K562 (cell line): ENCODE results near the gene PRCC. TPM values are rescaled to one million over a fixed set of nuclear protein-coding genes. Genes with fewer than 3 reads are reported as not detected.

Source experiments
- ASH1L ChIP-seq: fragments of 450-650 bp; IDR thresholded peaks from 2 replicates; pipeline ENCODE4 v1.6.1; 2018; ENCODE audit warnings: borderline replicate concordance, mild to moderate bottlenecking, low read depth; ENCODE audit not compliant: partially characterized antibody
- CBX1 ChIP-seq: sonication (generic); IDR thresholded peaks from 2 replicates; pipeline ENCODE4 v1.6.1; 2016; ENCODE audit warnings: antibody characterized with exemption, low read depth, mild to moderate bottlenecking
- HCFC1 ChIP-seq: IDR thresholded peaks from 2 replicates; pipeline ENCODE4 v1.6.1; 2012; ENCODE audit warnings: low read depth, low read length, improper control_type of control experiment
- LCOR ChIP-seq: sonication (generic); formaldehyde crosslinking; IDR thresholded peaks from 2 replicates; pipeline ENCODE4 v1.8.0; 2022; ENCODE audit warnings: mild to moderate bottlenecking, missing genetic modification reagents
- MCM2 ChIP-seq: fragments of 450-650 bp; IDR thresholded peaks from 2 replicates; pipeline ENCODE4 v1.6.1; 2017; ENCODE audit warnings: low read depth, mild to moderate bottlenecking
- MCM7 ChIP-seq, 2 experiments: fragments of 450-650 bp; IDR thresholded peaks; 2 replicates each; pipeline ENCODE4 v1.6.1; 2016 to 2018
- MTA2 ChIP-seq: fragments of 450-650 bp; IDR thresholded peaks from 2 replicates; pipeline ENCODE4 v1.6.1; 2016; ENCODE audit warnings: low read depth
- MTA3 ChIP-seq: fragments of 450-650 bp; formaldehyde crosslinking; IDR thresholded peaks from 2 replicates; pipeline ENCODE4 v1.6.1; 2017; ENCODE audit warnings: mild to moderate bottlenecking, borderline replicate concordance
- NONO ChIP-seq, 2 experiments: fragments of 200-400 bp in 1 of 2; fragments of 450-650 bp in 1 of 2; formaldehyde crosslinking in 1 of 2; IDR thresholded peaks; 2 replicates each; pipeline ENCODE4 v1.6.1; 2017; ENCODE audit warnings: low read depth in 2 of 2, mild to moderate bottlenecking in 2 of 2, moderate library complexity in 2 of 2, low read length in 1 of 2
- NR4A1 ChIP-seq, 2 experiments: fragments of 250-450 bp in 1 of 2; fragments of 450-650 bp in 1 of 2; sonication (Bioruptor Pico) in 1 of 2; IDR thresholded peaks; 2 replicates each; pipeline versions ENCODE4 v1.4.0 to v1.6.1; 2016 to 2020; ENCODE audit warnings: mild to moderate bottlenecking in 2 of 2, missing compliant biosample characterization in 1 of 2, missing genetic modification characterization in 1 of 2, moderate library complexity in 1 of 2
- SETDB1 ChIP-seq: IDR thresholded peaks from one replicate; pipeline ENCODE4 v1.6.1; 2012; ENCODE audit warnings: low read length, control low read depth, inconsistent platforms
- SMAD4 ChIP-seq: fragments of 250-450 bp; sonication (Bioruptor Pico); conservative IDR thresholded peaks from 2 replicates; pipeline ENCODE4 v1.8.0; 2021; ENCODE audit warnings: inconsistent platforms, mild to moderate bottlenecking, moderate library complexity
- SRSF1 ChIP-seq: fragments of 200-400 bp; formaldehyde crosslinking; IDR thresholded peaks from 2 replicates; pipeline ENCODE4 v1.6.1; 2017; ENCODE audit warnings: mild to moderate bottlenecking, low read depth, low read length, moderate library complexity
- polyA plus RNA-seq, 8 experiments: library from polyadenylated mRNA; depleted of rRNA in 4 of 8; stranded (reverse) in 5 of 8; unstranded in 3 of 8; fragments of >200 nt; fragmentation: Nextera tagmentation in 2 of 8; fragmentation: Illumina TruSeq in 1 of 8; extraction: Ambion mirVana in 2 of 8; extraction: Trizol in 1 of 8; gene quantifications; 2 replicates each; pipeline versions ENCODE4 v1.2.1 to v1.2.3, GENCODE V29; 2011 to 2014; ENCODE audit warnings: inconsistent platforms in 1 of 8, missing spikeins in 1 of 8
- total RNA-seq, 7 experiments: library from RNA; depleted of rRNA in 6 of 7; stranded (reverse); fragments of >200 nt in 6 of 7; fragmentation: Illumina TruSeq in 2 of 7; extraction: Trizol in 2 of 7; gene quantifications; 2 replicates each; pipeline versions ENCODE4 v1.2.1 to v1.2.3, GENCODE V29; 2011 to 2021; ENCODE audit warnings: low replicate concordance in 1 of 7
- TF ChIP-seq, protein P1 (sequence below): fragments of 450-650 bp; IDR thresholded peaks from 2 replicates; pipeline ENCODE4 v1.6.1; 2017; ENCODE audit warnings: antibody characterized with exemption, mild to moderate bottlenecking
- TF ChIP-seq, protein P2 (sequence below): sonication (generic); formaldehyde crosslinking; IDR thresholded peaks from 2 replicates; pipeline ENCODE4 v1.8.0; 2022; ENCODE audit warnings: missing genetic modification reagents, mild to moderate bottlenecking, borderline replicate concordance
- TF ChIP-seq, protein P3 (sequence below), 2 experiments: fragments of 200-800 bp in 1 of 2; sonication (Bioruptor generic) in 1 of 2; sonication (generic) in 1 of 2; formaldehyde crosslinking in 1 of 2; IDR thresholded peaks in 1 of 2; conservative IDR thresholded peaks in 1 of 2; 2 replicates each; pipeline versions ENCODE4 v1.5.0 to v1.6.1; 2016 to 2020; ENCODE audit warnings: missing compliant biosample characterization in 1 of 2, missing genetic modification characterization in 1 of 2, missing genetic modification reagents in 1 of 2
- TF ChIP-seq, protein P4 (sequence below): fragments of 250-450 bp; sonication (Bioruptor Pico); IDR thresholded peaks from 2 replicates; pipeline ENCODE4 v1.8.0; 2022; ENCODE audit warnings: inconsistent platforms

Gene PRCC
- total and polyA plus RNA-seq, 9 of the 15 experiments (the other 6 are each of a cell fraction or from before 2014, with no cell fraction given), result 23.9 to 201 (median 41.1) TPM

DNA sequence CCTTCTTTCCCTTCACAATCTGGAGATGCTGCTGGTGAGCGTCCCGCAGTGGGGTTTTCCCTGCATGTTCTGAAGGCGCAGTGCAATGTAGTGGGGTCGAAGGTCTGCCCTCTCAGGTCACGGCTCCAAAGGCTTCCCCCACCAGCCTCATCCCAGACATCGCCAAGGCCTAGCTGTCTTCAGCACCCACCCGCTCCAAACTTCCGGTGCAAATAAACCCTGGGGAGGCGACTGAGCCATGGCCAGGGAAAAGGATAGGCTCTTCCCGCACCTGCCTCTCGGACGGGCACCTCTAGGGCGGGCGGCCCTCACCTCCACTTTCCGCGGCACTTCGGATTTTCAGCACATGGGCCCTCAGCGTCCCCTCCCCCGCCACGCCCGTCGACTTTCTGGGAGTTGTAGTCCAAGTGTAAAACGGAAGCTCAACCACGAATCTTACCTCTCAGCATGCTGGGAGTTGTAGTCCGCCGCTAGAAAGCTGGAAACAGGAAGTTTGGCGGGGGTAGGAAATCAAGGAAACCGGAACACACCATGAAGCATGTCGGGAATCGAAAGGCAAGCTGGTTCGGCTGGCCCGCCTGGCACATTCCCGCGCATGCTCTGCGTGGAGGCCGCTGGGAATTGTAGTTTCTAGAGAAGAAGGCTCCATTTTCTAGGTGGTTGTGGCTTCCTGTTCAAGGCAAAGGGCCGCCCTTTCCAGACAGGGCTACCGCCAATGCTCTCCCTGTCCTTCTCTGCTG lies 26.4 kb upstream of the PRCC start, which contains the start of gene MRPL24 (continued):
- TF ChIP-seq MTA3, result 0 out of 2 replicates have a peak, but pooled peaks have one; percentile 68
- TF ChIP-seq ASH1L, result peak; percentile 87
- no peak for TF ChIP-seq NONO (IDR thresholded peaks at IDR 0.05; ENCODE audit: low read depth in 2 of 2, low read length in 1 of 2)
- TF ChIP-seq, protein P1, sequence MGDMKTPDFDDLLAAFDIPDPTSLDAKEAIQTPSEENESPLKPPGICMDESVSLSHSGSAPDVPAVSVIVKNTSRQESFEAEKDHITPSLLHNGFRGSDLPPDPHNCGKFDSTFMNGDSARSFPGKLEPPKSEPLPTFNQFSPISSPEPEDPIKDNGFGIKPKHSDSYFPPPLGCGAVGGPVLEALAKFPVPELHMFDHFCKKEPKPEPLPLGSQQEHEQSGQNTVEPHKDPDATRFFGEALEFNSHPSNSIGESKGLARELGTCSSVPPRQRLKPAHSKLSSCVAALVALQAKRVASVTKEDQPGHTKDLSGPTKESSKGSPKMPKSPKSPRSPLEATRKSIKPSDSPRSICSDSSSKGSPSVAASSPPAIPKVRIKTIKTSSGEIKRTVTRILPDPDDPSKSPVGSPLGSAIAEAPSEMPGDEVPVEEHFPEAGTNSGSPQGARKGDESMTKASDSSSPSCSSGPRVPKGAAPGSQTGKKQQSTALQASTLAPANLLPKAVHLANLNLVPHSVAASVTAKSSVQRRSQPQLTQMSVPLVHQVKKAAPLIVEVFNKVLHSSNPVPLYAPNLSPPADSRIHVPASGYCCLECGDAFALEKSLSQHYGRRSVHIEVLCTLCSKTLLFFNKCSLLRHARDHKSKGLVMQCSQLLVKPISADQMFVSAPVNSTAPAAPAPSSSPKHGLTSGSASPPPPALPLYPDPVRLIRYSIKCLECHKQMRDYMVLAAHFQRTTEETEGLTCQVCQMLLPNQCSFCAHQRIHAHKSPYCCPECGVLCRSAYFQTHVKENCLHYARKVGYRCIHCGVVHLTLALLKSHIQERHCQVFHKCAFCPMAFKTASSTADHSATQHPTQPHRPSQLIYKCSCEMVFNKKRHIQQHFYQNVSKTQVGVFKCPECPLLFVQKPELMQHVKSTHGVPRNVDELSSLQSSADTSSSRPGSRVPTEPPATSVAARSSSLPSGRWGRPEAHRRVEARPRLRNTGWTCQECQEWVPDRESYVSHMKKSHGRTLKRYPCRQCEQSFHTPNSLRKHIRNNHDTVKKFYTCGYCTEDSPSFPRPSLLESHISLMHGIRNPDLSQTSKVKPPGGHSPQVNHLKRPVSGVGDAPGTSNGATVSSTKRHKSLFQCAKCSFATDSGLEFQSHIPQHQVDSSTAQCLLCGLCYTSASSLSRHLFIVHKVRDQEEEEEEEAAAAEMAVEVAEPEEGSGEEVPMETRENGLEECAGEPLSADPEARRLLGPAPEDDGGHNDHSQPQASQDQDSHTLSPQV, result peak; percentile 83
- TF ChIP-seq SMAD4 (CRISPR knock-in tag), result peak; percentile 17
- TF ChIP-seq MCM2, result no peak
- peak; percentile 55; the same call in 1 of the 2 replicates for TF ChIP-seq LCOR (CRISPR knock-in tag)
- TF ChIP-seq SETDB1, result no peak
- TF ChIP-seq, protein P2, sequence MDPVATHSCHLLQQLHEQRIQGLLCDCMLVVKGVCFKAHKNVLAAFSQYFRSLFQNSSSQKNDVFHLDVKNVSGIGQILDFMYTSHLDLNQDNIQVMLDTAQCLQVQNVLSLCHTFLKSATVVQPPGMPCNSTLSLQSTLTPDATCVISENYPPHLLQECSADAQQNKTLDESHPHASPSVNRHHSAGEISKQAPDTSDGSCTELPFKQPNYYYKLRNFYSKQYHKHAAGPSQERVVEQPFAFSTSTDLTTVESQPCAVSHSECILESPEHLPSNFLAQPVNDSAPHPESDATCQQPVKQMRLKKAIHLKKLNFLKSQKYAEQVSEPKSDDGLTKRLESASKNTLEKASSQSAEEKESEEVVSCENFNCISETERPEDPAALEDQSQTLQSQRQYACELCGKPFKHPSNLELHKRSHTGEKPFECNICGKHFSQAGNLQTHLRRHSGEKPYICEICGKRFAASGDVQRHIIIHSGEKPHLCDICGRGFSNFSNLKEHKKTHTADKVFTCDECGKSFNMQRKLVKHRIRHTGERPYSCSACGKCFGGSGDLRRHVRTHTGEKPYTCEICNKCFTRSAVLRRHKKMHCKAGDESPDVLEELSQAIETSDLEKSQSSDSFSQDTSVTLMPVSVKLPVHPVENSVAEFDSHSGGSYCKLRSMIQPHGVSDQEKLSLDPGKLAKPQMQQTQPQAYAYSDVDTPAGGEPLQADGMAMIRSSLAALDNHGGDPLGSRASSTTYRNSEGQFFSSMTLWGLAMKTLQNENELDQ (CRISPR knock-in tag), result no peak
- TF ChIP-seq, protein P3, sequence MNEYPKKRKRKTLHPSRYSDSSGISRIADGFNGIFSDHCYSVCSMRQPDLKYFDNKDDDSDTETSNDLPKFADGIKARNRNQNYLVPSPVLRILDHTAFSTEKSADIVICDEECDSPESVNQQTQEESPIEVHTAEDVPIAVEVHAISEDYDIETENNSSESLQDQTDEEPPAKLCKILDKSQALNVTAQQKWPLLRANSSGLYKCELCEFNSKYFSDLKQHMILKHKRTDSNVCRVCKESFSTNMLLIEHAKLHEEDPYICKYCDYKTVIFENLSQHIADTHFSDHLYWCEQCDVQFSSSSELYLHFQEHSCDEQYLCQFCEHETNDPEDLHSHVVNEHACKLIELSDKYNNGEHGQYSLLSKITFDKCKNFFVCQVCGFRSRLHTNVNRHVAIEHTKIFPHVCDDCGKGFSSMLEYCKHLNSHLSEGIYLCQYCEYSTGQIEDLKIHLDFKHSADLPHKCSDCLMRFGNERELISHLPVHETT (CRISPR knock-in tag; conservative IDR thresholded peaks at IDR 0.05 in 1 of 2, IDR thresholded peaks at IDR 0.05 in 1 of 2), result peak in 1 of 2 experiments; percentile 85; a peak in 2 of 4 replicates
- no peak for TF ChIP-seq MCM7 (IDR thresholded peaks at IDR 0.05)
- TF ChIP-seq NR4A1 (CRISPR knock-in tag; IDR thresholded peaks at IDR 0.05), result no peak
- no peak; the same call in 1 of the 2 replicates for TF ChIP-seq NR4A1 (tag; IDR thresholded peaks at IDR 0.05)
- TF ChIP-seq SRSF1, result no peak
- TF ChIP-seq HCFC1, result peak; percentile 99
- TF ChIP-seq CBX1, result peak; percentile 3; the same call in 1 of the 2 replicates
- TF ChIP-seq MTA2, result no peak
- TF ChIP-seq, protein P4, sequence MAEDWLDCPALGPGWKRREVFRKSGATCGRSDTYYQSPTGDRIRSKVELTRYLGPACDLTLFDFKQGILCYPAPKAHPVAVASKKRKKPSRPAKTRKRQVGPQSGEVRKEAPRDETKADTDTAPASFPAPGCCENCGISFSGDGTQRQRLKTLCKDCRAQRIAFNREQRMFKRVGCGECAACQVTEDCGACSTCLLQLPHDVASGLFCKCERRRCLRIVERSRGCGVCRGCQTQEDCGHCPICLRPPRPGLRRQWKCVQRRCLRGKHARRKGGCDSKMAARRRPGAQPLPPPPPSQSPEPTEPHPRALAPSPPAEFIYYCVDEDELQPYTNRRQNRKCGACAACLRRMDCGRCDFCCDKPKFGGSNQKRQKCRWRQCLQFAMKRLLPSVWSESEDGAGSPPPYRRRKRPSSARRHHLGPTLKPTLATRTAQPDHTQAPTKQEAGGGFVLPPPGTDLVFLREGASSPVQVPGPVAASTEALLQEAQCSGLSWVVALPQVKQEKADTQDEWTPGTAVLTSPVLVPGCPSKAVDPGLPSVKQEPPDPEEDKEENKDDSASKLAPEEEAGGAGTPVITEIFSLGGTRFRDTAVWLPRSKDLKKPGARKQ, result no peak
